Heart right ventricle (tissue), 16 donors: ENCODE measurements around the gene ARL2. TPM values are rescaled to one million over a fixed set of nuclear protein-coding genes. Genes with fewer than 3 reads are reported as not detected.

ENCODE experiments used
- ATAC-seq, 8 donors: fragments of 200-7000 bp; cut with Tn5 transposase; one replicate each; pipeline ENCODE4 v1.9.1; 2020; ENCODE audit warnings: mild to moderate bottlenecking in 8 of 8, moderate library complexity in 8 of 8, moderate number of reproducible peaks in 1 of 8
- DNase-seq, 2 donors: peaks; one replicate each; pipeline ENCODE4 v3.0.0-alpha.2; 2020
- H3K27ac ChIP-seq, 10 donors: fragments of 200-600 bp; sonication (generic) in 2 of 10; one replicate each; pipeline versions ENCODE4 v1.5.0 to v1.8.0; 2020 to 2022; ENCODE audit warnings: mild to moderate bottlenecking in 3 of 10
- H3K27me3 ChIP-seq, 7 donors: fragments of 200-600 bp; one replicate each; pipeline ENCODE4 v1.8.0; 2021 to 2022; ENCODE audit warnings: mild to moderate bottlenecking in 2 of 7
- H3K36me3 ChIP-seq, 9 donors: fragments of 200-600 bp; sonication (generic) in 1 of 9; one replicate each; pipeline versions ENCODE4 v1.5.0 to v1.8.0; 2020 to 2022; ENCODE audit warnings: mild to moderate bottlenecking in 2 of 9
- H3K4me1 ChIP-seq, 9 donors: fragments of 200-600 bp; sonication (generic) in 1 of 9; one replicate each; pipeline versions ENCODE4 v1.5.0 to v1.8.0; 2020 to 2022; ENCODE audit warnings: mild to moderate bottlenecking in 4 of 9
- H3K4me3 ChIP-seq, 10 donors: fragments of 200-600 bp; sonication (generic) in 2 of 10; one replicate each; pipeline versions ENCODE4 v1.5.0 to v1.8.0; 2020 to 2022; ENCODE audit warnings: mild to moderate bottlenecking in 7 of 10, moderate library complexity in 2 of 10
- H3K9me3 ChIP-seq, 11 donors: fragments of 200-600 bp in 10 of 11; sonication (generic) in 2 of 11; one replicate each; pipeline versions ENCODE4 v1.5.0 to v1.8.0; 2013 to 2022; ENCODE audit warnings: mild to moderate bottlenecking in 2 of 11, control low read depth in 1 of 11, moderate library complexity in 1 of 11
- WGBS, 2 donors: extraction: QIAGEN DNeasy Blood & Tissue Kit; methylation state at CpG; one replicate each; pipeline ENCODE4 v1.1.7; 2013; ENCODE audit warnings: inconsistent platforms in 1 of 2; 5-methylcytosine and 5-hydroxymethylcytosine counted together
- intact Hi-C, 10 donors: fragments of 100-400 bp; cut with DNase I; formaldehyde crosslinking; loops; one replicate each; pipeline versions ENCODE4 v1.11.1 to v1.14.2; 2022
- polyA plus RNA-seq, 2 donors: library from polyadenylated mRNA; stranded (reverse); fragments of 200-250 nt; gene quantifications; one replicate each; pipeline ENCODE4 v1.2.3, GENCODE V29; 2013
- total RNA-seq, 10 donors: library from RNA; stranded (reverse); fragmentation: NEBNext Ultra II Directional in 3 of 10; extraction: Animal tissue kit (Norgen Biotek cat#: 25700) in 3 of 10; gene quantifications; one replicate each; pipeline versions ENCODE4 v1.2.1 to v1.2.4, GENCODE V29; 2021 to 2023
- TF ChIP-seq, protein P1 (sequence below), 9 donors: fragments of 200-600 bp; sonication (generic) in 2 of 9; IDR thresholded peaks; one replicate each; pipeline versions ENCODE4 v1.5.0 to v1.8.0; 2021 to 2022; ENCODE audit warnings: antibody characterized with exemption in 9 of 9, mild to moderate bottlenecking in 5 of 9, moderate library complexity in 1 of 9
- donor health status: Arrhythmogenic right ventricular cardiomyopathy.
- donor health status: ischemic (EF 13 %, LVEDD 7.1; RV severe dilation, severe dysfunction).
- donor health status: healthy with polysubstance abuse.
- donor health status: DM: no; HTN: yes; CAD: no.
- donor health status: DM: no; HTN: no; CAD: no.
- donor health status: ischemic (EF 25% LVEDD 6.9; RV normal size, moderate dysfunction).
- donor health status: ischemic (EF 25% LVEDD 5.7; RV mildly dilated, moderate dysfunction).
- donor health status: healthy.
- donor health status: DM: yes; HTN: yes; CAD: no.
- donor health status: Ischemic cardiomyopathy.
- donor health status: ischemic (EF 35%, LVEDD 5.7; RV mildly dilated, moderate dysfunction).
- donor health status: nonischemic (EF 11% LVEDD 7.7; RV severe dilation, severe dysfunction).
- donor health status: DM: yes; HTN: yes; CAD: no.
- donor health status: PGD.
- donor health status: ischemic (EF 29% LVEDD 5.4; RV normal size, mild dysfunction).
- donor health status: nonischemic (EF 23%, LVEDD 6.1; RV moderate dilation, normal function).

Gene ARL2
- total and polyA plus RNA-seq, 12 donors, result 92.6 to 157 (median 117) TPM

DNA sequence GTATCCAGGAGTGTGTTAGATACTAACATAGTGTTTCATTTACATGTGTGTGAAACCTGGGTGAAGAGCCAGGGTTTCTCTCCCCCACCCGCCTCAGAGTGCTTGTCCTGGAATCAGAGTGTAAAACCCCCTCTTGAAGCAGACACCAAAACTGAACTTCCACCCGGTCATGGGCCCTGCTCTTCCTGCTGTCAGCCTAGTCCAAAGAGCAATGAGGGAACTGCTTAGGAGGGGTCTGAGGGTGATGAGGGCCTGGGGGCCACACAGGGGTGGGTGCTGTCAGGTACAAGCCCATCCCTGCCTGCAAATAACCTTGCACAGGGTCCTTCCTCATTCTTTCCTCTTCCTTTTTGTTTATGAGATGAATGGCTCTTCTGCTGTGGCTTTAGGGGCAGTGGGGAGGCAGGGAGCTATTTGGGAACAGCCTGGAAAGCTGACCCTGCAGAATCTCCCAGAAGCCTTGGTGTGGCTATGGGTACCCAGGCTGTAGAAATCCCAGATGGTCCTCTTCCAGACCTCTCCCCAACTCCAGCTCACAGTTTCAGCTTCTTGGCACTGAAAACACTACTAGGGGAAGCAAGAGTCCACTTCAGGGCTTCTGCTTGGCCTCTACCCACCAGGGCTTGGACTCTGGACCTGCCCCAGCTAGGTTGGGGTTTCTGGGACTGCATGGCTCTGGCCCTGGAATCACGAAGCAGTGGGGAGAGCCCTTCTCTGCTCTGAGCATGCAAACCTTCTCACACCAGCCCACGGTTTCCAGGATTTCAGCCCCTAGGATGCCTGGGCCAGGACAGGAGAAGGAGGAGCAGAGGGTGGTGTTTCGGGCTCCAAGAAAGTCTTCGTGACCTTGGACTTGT, 25.7 kb upstream of the ARL2 start:
- peak overlapping the region in 3 of 10 donors; percentile 15 to 82 (median 21) for H3K27ac ChIP-seq
- 84 to 85% methylated on average over 6 of the region's 6 CpGs for WGBS, 2 donors
- ATAC-seq, result no peak
- no peaks in the 10 kb centered on the region for H3K9me3 ChIP-seq
- intact Hi-C loops, result no loop called here
- H3K4me1 ChIP-seq, result peaks cover 0 to 49% (median 21%) of the 10 kb centered on the region in 9 donors
- peaks cover 0 to 31% (median 0%) of the 10 kb centered on the region in 9 donors for H3K36me3 ChIP-seq
- peaks cover 0 to under 1% (median 0%) of the 10 kb centered on the region in 7 donors for H3K27me3 ChIP-seq
- TF ChIP-seq, protein P1, sequence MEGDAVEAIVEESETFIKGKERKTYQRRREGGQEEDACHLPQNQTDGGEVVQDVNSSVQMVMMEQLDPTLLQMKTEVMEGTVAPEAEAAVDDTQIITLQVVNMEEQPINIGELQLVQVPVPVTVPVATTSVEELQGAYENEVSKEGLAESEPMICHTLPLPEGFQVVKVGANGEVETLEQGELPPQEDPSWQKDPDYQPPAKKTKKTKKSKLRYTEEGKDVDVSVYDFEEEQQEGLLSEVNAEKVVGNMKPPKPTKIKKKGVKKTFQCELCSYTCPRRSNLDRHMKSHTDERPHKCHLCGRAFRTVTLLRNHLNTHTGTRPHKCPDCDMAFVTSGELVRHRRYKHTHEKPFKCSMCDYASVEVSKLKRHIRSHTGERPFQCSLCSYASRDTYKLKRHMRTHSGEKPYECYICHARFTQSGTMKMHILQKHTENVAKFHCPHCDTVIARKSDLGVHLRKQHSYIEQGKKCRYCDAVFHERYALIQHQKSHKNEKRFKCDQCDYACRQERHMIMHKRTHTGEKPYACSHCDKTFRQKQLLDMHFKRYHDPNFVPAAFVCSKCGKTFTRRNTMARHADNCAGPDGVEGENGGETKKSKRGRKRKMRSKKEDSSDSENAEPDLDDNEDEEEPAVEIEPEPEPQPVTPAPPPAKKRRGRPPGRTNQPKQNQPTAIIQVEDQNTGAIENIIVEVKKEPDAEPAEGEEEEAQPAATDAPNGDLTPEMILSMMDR (IDR thresholded peaks at IDR 0.05), result no peak
- DNase-seq, result no peak
- no peak overlapping the region for H3K4me3 ChIP-seq

DNA sequence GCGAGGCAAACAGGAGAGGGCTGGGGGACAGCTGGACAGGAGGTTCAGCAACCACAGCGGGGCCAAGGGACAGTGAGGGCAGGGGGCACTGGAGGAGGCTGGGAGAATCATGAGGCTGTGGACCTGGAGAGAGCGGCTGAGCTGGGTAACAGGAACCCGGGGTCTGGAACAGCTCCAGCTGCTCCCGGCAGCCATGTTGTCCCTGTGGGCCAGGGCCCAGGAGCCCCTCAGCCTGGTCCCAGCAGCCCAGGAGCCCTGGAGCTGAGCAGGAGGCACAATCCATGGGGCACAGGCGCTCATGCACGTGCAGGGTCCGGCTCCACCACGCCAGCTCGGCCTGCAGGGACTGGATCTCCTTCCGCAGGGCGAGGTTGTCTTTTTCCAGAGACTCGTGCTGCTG, 24.5 kb upstream of the ARL2 start:
- ATAC-seq, result peak in 7 of 8 donors; percentile 13 to 49 (median 42)
- Histone ChIP-seq H3K4me3 (peak overlapping the region in 8 of 10 donors; percentile 2 to 49 (median 31)), H3K9me3 (no peaks in the 10 kb centered on the region), H3K27ac (peak overlapping the region; percentile 24 to 85 (median 72)), H3K36me3 (peaks cover 0 to 36% (median 0%) of the 10 kb centered on the region in 9 donors), H3K27me3 (no peaks in the 10 kb centered on the region), H3K4me1 (peaks cover 0 to 60% (median 21%) of the 10 kb centered on the region in 9 donors)
- 64 to 69% methylated on average over 13 of the region's 13 CpGs for whole genome bisulfite sequencing, 2 donors
- peak in 1 of 2 donors; percentile 27 for DNase-seq
- TF ChIP-seq, protein P1 (IDR thresholded peaks at IDR 0.05), result no peak
- intact Hi-C loops, result no loop called here

DNA sequence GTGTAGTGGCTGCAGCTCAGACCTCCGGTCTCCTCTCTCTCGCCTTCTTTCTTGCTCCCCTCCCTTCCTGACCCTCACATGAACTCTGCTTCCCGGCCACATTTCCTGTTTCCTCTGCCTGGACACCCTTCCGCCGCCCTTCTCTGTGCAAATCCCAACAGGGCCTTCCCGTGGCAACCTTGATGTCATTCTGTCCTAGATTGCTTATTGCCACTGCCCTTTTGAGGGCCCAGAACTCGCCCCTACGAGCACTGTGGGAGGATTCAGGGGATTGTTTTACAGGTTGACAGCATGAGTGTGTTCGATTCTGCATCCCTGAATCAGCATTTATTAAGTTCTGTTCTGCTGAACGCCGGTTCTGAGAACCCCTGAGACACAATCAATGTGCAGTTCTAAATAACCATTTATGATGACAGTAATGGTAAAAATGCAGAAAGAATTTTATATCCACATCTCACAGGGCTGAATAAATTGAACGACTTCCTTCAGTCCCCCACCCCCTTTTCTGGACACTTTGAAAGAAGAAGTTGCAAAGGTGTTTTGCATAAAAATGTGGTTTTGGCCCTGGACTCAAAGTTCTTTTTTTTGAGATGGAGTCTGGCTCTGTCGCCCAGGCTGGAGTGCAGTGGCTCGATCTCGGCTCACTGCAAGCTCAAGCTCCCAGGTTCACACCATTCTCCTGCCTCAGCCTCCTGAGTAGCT, 23.6 kb upstream of the ARL2 start:
- peak overlapping the region in 8 of 10 donors; percentile 2 to 49 (median 31) for H3K4me3 ChIP-seq
- H3K36me3 ChIP-seq, result peaks cover 0 to 36% (median 0%) of the 10 kb centered on the region in 9 donors
- no peaks in the 10 kb centered on the region for H3K9me3 ChIP-seq
- H3K27me3 ChIP-seq, result no peaks in the 10 kb centered on the region
- 37 to 52% methylated on average over 15 of the region's 15 CpGs for WGBS, 2 donors
- H3K4me1 ChIP-seq, result peaks cover 0 to 69% (median 22%) of the 10 kb centered on the region in 9 donors
- TF ChIP-seq, protein P1 (IDR thresholded peaks at IDR 0.05), result no peak
- H3K27ac ChIP-seq, result peak overlapping the region; percentile 24 to 85 (median 72)
- ATAC-seq (peak; percentile 79 to 92 (median 87)), DNase-seq (peak; percentile 48 to 75)
- intact Hi-C loops, result loop anchor here in 3 of 10 donors (10.0 kb wide), 2 partner anchors 66 to 146 kb away; partner anchors contain the start of genes PPP2R5B (in 2 of the 3) and CDC42BPG (in 1 of the 3)

DNA sequence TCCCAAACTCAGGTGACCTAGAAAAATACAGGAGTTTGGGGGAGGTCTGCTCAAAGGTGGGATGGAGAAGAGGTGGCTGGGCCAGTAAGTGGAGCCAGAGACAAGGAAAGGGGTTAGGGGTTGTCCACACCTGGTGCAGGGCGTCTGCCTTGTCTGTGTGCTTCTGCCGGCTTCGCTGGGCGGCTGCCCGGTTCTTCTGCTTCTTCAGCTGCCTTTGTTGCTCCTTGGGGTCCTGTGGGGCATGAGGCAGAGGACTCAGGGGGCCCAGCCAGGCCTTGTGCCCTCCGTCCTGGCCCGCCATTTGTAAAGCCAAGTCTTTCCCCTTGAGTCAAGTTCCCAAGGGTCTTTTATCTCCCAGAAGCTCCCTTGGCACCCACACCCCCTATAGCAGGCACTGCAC, 19.6 kb upstream of the ARL2 start:
- H3K4me3 ChIP-seq, result no peak overlapping the region
- TF ChIP-seq, protein P1 (IDR thresholded peaks at IDR 0.05), result no peak
- H3K27me3 ChIP-seq, result no peaks in the 10 kb centered on the region
- peaks cover 0 to 32% (median 0%) of the 10 kb centered on the region in 9 donors for H3K36me3 ChIP-seq
- no peak for DNase-seq
- peaks cover 2 to 76% (median 41%) of the 10 kb centered on the region in 9 donors for H3K4me1 ChIP-seq
- 92 to 96% methylated on average over 7 of the region's 7 CpGs for WGBS, 2 donors
- no peaks in the 10 kb centered on the region for H3K9me3 ChIP-seq
- no peak for ATAC-seq
- intact Hi-C loops, result loop anchor here in 3 of 10 donors (10.0 kb wide), 2 partner anchors 70 to 150 kb away; partner anchors contain the start of genes PPP2R5B (in 2 of the 3) and CDC42BPG (in 1 of the 3)
- no peak overlapping the region for H3K27ac ChIP-seq
